Endothelial cell of umbilical vein (primary cell): ENCODE measurements around the gene CD82. TPM values are rescaled to one million over a fixed set of nuclear protein-coding genes. Genes with fewer than 3 reads are reported as not detected.
"Not testable (repeated sequence)": the region's sequence is repeated elsewhere in the genome, so short reads cannot be mapped to it uniquely, and the experiment has no call there.

Source experiments
- BruUV-seq: library from RNA; stranded (reverse); fragments of 400-500 nt; replicated peaks from 2 replicates; lab custom pipeline; 2021; lab: Mats Ljungman, UMichigan
- CTCF ChIA-PET: fragments of 300-600, 350-600 bp; sonication (Branson Sonifier 250); formaldehyde crosslinking; loops from one replicate; lab custom pipeline; 2021; ENCODE audit warnings: antibody characterized with exemption, inconsistent platforms; lab: Charles Lee
- POLR2A ChIA-PET: fragments of 300-600, 350-600 bp; sonication (Branson Sonifier 250); formaldehyde crosslinking; loops from one replicate; lab custom pipeline; 2021; ENCODE audit warnings: antibody characterized with exemption, inconsistent platforms; lab: Charles Lee
- DNase-seq: peaks from one replicate; pipeline ENCODE4 v3.0.0-alpha.2; 2011; ENCODE audit warnings: low read depth, low spot score
- FAIRE-seq: peaks from 2 replicates; lab custom pipeline; 2011; peaks lifted over from hg19 to GRCh38; lab: Jason Lieb, UNC
- H2AFZ ChIP-seq: 2 replicates; pipeline ENCODE4 v1.6.0; 2012; ENCODE audit warnings: low read depth, low read length, control low read depth, inconsistent platforms
- H3K27ac ChIP-seq: 2 replicates; pipeline ENCODE4 v1.5.1; 2011; ENCODE audit warnings: low read depth, mild to moderate bottlenecking, control low read depth, low read length, moderate library complexity; ENCODE audit not compliant: insufficient read depth
- H3K27me3 ChIP-seq, 2 experiments: 2 replicates each; pipeline versions ENCODE4 v1.6.0 to v1.6.1; 2011; ENCODE audit warnings: low read length in 2 of 2, mixed read lengths in 1 of 2; ENCODE audit not compliant: control insufficient read depth in 2 of 2, insufficient read depth in 2 of 2
- H3K36me3 ChIP-seq, 2 experiments: 2 replicates in 1 of 2; 3 replicates in 1 of 2; pipeline ENCODE4 v1.5.1; 2011; ENCODE audit warnings: low read length in 2 of 2, mild to moderate bottlenecking in 1 of 2, moderate library complexity in 1 of 2; ENCODE audit not compliant: control insufficient read depth in 2 of 2, insufficient read depth in 2 of 2; ENCODE audit errors: extremely low read depth in 1 of 2
- H3K4me1 ChIP-seq: 3 replicates; pipeline ENCODE4 v1.5.1; 2011; ENCODE audit warnings: mild to moderate bottlenecking, low read length; ENCODE audit not compliant: control insufficient read depth, insufficient read depth; ENCODE audit errors: extremely low read depth
- H3K4me2 ChIP-seq: 2 replicates; pipeline ENCODE4 v1.6.1; 2011; ENCODE audit warnings: low read length, control low read depth, mixed read lengths; ENCODE audit not compliant: insufficient read depth
- H3K4me3 ChIP-seq, 3 experiments: fragments of 200-600 bp in 1 of 3; sonication (generic), shearing (Covaris generic) in 1 of 3; replicated peaks in 1 of 3; 2 replicates each; pipeline ENCODE4 v1.5.1; 2011 to 2016; ENCODE audit warnings: control low read depth in 3 of 3, low read length in 3 of 3, mild to moderate bottlenecking in 2 of 3, inconsistent platforms in 1 of 3, low read depth in 1 of 3, moderate library complexity in 1 of 3; ENCODE audit not compliant: insufficient read depth in 1 of 3
- H3K79me2 ChIP-seq: 2 replicates; pipeline ENCODE4 v1.6.0; 2012; ENCODE audit warnings: low read length, inconsistent platforms; ENCODE audit not compliant: control insufficient read depth, insufficient read depth
- H3K9ac ChIP-seq: replicated peaks from 2 replicates; pipeline ENCODE3; 2011; ENCODE audit warnings: low read length, control low read depth; ENCODE audit not compliant: insufficient read depth; ENCODE audit errors: extremely low read depth
- H3K9me1 ChIP-seq: replicated peaks from 3 replicates; pipeline ENCODE4 v1.6.0; 2011; ENCODE audit warnings: mild to moderate bottlenecking, low read length; ENCODE audit not compliant: control insufficient read depth, insufficient read depth; ENCODE audit errors: extremely low read depth
- H3K9me3 ChIP-seq: replicated peaks from 2 replicates; pipeline ENCODE4 v1.5.1; 2012; ENCODE audit warnings: low read length, inconsistent platforms; ENCODE audit not compliant: control insufficient read depth, insufficient read depth
- H4K20me1 ChIP-seq: replicated peaks from 2 replicates; pipeline ENCODE3; 2011; ENCODE audit warnings: mild to moderate bottlenecking, low read length; ENCODE audit not compliant: control insufficient read depth, insufficient read depth; ENCODE audit errors: extremely low read depth
- CTCF ChIP-seq, 2 donors: IDR thresholded peaks; 1 replicate in 1 of 2; 2 replicates in 1 of 2; pipeline ENCODE4 v1.5.1; 2011; ENCODE audit warnings: low read length in 2 of 2, mild to moderate bottlenecking in 2 of 2, moderate library complexity in 2 of 2, control low read depth in 1 of 2, inconsistent platforms in 1 of 2, low read depth in 1 of 2; ENCODE audit not compliant: insufficient read depth in 1 of 2; ENCODE audit errors: extremely low read depth in 1 of 2
- EZH2 ChIP-seq: IDR thresholded peaks from 2 replicates; pipeline ENCODE4 v1.6.1; 2012; ENCODE audit warnings: borderline replicate concordance, low read depth, mild to moderate bottlenecking, moderate library complexity, low read length, inconsistent platforms; ENCODE audit not compliant: severe bottlenecking
- FOS ChIP-seq: IDR thresholded peaks from 2 replicates; pipeline ENCODE4 v1.6.1; 2011; ENCODE audit warnings: mild to moderate bottlenecking, low read length, moderate library complexity, borderline replicate concordance; ENCODE audit not compliant: insufficient read depth
- GATA2 ChIP-seq: IDR thresholded peaks from 2 replicates; pipeline ENCODE4 v1.7.0; 2011; ENCODE audit warnings: low read depth, mild to moderate bottlenecking, moderate library complexity, mixed read lengths, low read length; ENCODE audit not compliant: insufficient read length, insufficient read depth
- JUN ChIP-seq: IDR thresholded peaks from 2 replicates; pipeline ENCODE4 v1.6.1; 2011; ENCODE audit warnings: borderline replicate concordance, low read depth; ENCODE audit not compliant: insufficient read length, insufficient read depth
- MAX ChIP-seq: IDR thresholded peaks from 2 replicates; pipeline ENCODE4 v1.6.1; 2011; ENCODE audit not compliant: insufficient read depth, insufficient read length
- MYC ChIP-seq: IDR thresholded peaks from one replicate; pipeline ENCODE4 v1.6.1; 2011; ENCODE audit warnings: mild to moderate bottlenecking, low read depth, low read length
- POLR2A ChIP-seq: IDR thresholded peaks from 2 replicates; pipeline ENCODE4 v1.6.1; 2012; ENCODE audit warnings: low read depth, mild to moderate bottlenecking, control low read depth, low read length
- POLR2AphosphoS5 ChIP-seq: IDR thresholded peaks from 2 replicates; pipeline ENCODE4 v1.6.1; 2012; ENCODE audit warnings: low read depth, mild to moderate bottlenecking, control low read depth, low read length, moderate library complexity; ENCODE audit not compliant: insufficient read depth
- dilution Hi-C: fragments of 300-500 bp; cut with MboI; formaldehyde crosslinking; loops from one replicate; pipeline ENCODE4 v1.15.0; 2019; ENCODE audit warnings: low sequenced_read_pairs; ENCODE audit not compliant: extremely low pct_ligation_motif_present
- intact Hi-C: fragments of 100-400 bp; cut with micrococcal nuclease; formaldehyde crosslinking; loops from one replicate; pipeline ENCODE4 v1.10.0; 2022
- polyA plus RNA-seq, 4 experiments: library from polyadenylated mRNA; depleted of rRNA in 3 of 4; stranded (reverse) in 3 of 4; unstranded in 1 of 4; fragments of >200 nt; gene quantifications; 2 replicates each; pipeline versions ENCODE4 v1.2.1 to v1.2.3, GENCODE V29; 2011 to 2012; ENCODE audit warnings: missing spikeins in 1 of 4
- total RNA-seq: library from RNA; stranded (reverse); gene quantifications from 2 replicates; pipeline ENCODE4 v1.2.3, GENCODE V29; 2021

The CD82 gene
- total and polyA plus RNA-seq, 2 donors (not counting 3 experiments of a cell fraction or from before 2014, with no cell fraction given): 17.9 to 25.2 TPM

- H3K9ac ChIP-seq, H3K4me3 ChIP-seq, dilution Hi-C loops, DNase-seq, CTCF ChIA-PET, H3K79me2 ChIP-seq, H3K9me3 ChIP-seq, intact Hi-C loops, H3K9me1 ChIP-seq, FAIRE-seq, H2AFZ ChIP-seq, H4K20me1 ChIP-seq, POLR2A ChIA-PET, H3K36me3 ChIP-seq, H3K4me1 ChIP-seq, H3K4me2 ChIP-seq, H3K27ac ChIP-seq, H3K27me3 ChIP-seq, BruUV-seq: not testable (repeated sequence)
These were observed 16.3 kb upstream of the CD82 start for GRCh38 chr11:44548961-44549749.

GRCh38 chr11:44550123-44550522, 15.3 kb upstream of the CD82 start:
- no TSS peak for BruUV-seq
- Histone ChIP-seq H3K27ac (no peak overlapping the region), H4K20me1 (no peaks in the 10 kb centered on the region), H3K9me3 (no peaks in the 10 kb centered on the region), H3K36me3 (no peaks in the 10 kb centered on the region), H3K9me1 (no peaks in the 10 kb centered on the region), H3K27me3 (peaks cover 2% of the 10 kb centered on the region in 2 experiments), H2AFZ (no peak overlapping the region), H3K9ac (no peak overlapping the region), H3K79me2 (no peaks in the 10 kb centered on the region), H3K4me2 (no peak overlapping the region), H3K4me1 (no peaks in the 10 kb centered on the region), H3K4me3 (no peak overlapping the region)
- intact Hi-C loops (no loop called here), dilution Hi-C loops (no loop called here)
- ChIA-PET CTCF (no interaction called here), POLR2A (interaction anchor here (0.6 kb wide), 1 partner anchor 63 kb away, joined by 7 read pairs; no protein-coding TSS in a partner anchor)
- no peak for DNase-seq
- FAIRE-seq: no peak
- no peak for TF ChIP-seq MYC
- TF ChIP-seq MAX: no peak
- no peak for TF ChIP-seq POLR2AphosphoS5
- TF ChIP-seq FOS: no peak
- no peak for TF ChIP-seq CTCF (IDR thresholded peaks at IDR 0.05; ENCODE audit: extremely low read depth in 1 of 2, insufficient read depth in 1 of 2, low read depth in 1 of 2, low read length in 2 of 2)
- TF ChIP-seq JUN: no peak
- TF ChIP-seq GATA2: no peak
- TF ChIP-seq EZH2: no peak
- no peak for TF ChIP-seq POLR2A
